SK-N-SH (cell line): ENCODE results near the gene CCKAR. TPM values are rescaled to one million over a fixed set of nuclear protein-coding genes. Genes with fewer than 3 reads are reported as not detected.

Experiments
- CTCF ChIA-PET: fragments of 300-600, 350-600 bp; formaldehyde crosslinking; extraction: SDS; loops from one replicate; lab custom pipeline; 2021; lab: Yijun Ruan, JAX
- POLR2A ChIA-PET: fragments of 350-600 bp; sonication (Branson Sonifier 250); formaldehyde crosslinking; extraction: SDS; loops from one replicate; lab custom pipeline; 2020; ENCODE audit warnings: antibody characterized with exemption, inconsistent platforms; lab: Yijun Ruan, JAX
- DNase-seq: peaks from one replicate; pipeline ENCODE4 v3.0.0; 2012
- H2AFZ ChIP-seq: fragments of 200-600 bp; sonication (generic); 2 replicates; pipeline ENCODE4 v1.8.1; 2016; ENCODE audit warnings: antibody characterized with exemption, mild to moderate bottlenecking, low read depth
- H3F3A ChIP-seq: fragments of 200-600 bp; sonication (generic); replicated peaks from 2 replicates; pipeline ENCODE3; 2016; ENCODE audit warnings: antibody characterized with exemption, mild to moderate bottlenecking; ENCODE audit not compliant: insufficient read depth
- H3K27ac ChIP-seq, 2 experiments: fragments of 200-500 bp in 1 of 2; fragments of 200-600 bp in 1 of 2; sonication (Bioruptor generic) in 1 of 2; sonication (generic), shearing (Covaris generic) in 1 of 2; 2 replicates each; pipeline versions ENCODE4 v1.5.1 to v1.6.1; 2014 to 2016; ENCODE audit warnings: low read depth in 2 of 2, inconsistent platforms in 1 of 2, low read length in 1 of 2, mild to moderate bottlenecking in 1 of 2, mixed read lengths in 1 of 2
- H3K27me3 ChIP-seq: fragments of 200-600 bp; sonication (generic), shearing (Covaris generic); 2 replicates; pipeline ENCODE4 v1.6.1; 2016; ENCODE audit warnings: mixed run types; ENCODE audit not compliant: insufficient read depth
- H3K36me3 ChIP-seq, 2 experiments: fragments of 200-500 bp in 1 of 2; fragments of 200-600 bp in 1 of 2; sonication (Bioruptor generic) in 1 of 2; sonication (generic) in 1 of 2; replicated peaks in 1 of 2; 2 replicates each; pipeline versions ENCODE3 to v1.5.1; 2014 to 2016; ENCODE audit warnings: low read length in 1 of 2, mild to moderate bottlenecking in 1 of 2; ENCODE audit not compliant: insufficient read depth in 2 of 2, control insufficient read depth in 1 of 2
- H3K4me1 ChIP-seq, 2 experiments: fragments of 200-500 bp in 1 of 2; fragments of 200-600 bp in 1 of 2; sonication (Bioruptor generic) in 1 of 2; sonication (generic), shearing (Covaris generic) in 1 of 2; 2 replicates each; pipeline versions ENCODE4 v1.5.1 to v1.6.1; 2014 to 2016; ENCODE audit warnings: low read depth in 1 of 2, low read length in 1 of 2, mixed run types in 1 of 2; ENCODE audit not compliant: insufficient read depth in 2 of 2, control insufficient read depth in 1 of 2
- H3K4me2 ChIP-seq: fragments of 200-600 bp; sonication (generic), shearing (Covaris generic); 2 replicates; pipeline ENCODE4 v1.6.1; 2017; ENCODE audit warnings: mixed run types
- H3K4me3 ChIP-seq, 2 experiments: fragments of 200-500 bp in 1 of 2; fragments of 200-600 bp in 1 of 2; sonication (Bioruptor generic) in 1 of 2; sonication (generic), shearing (Covaris generic) in 1 of 2; 2 replicates each; pipeline versions ENCODE4 v1.5.1 to v1.8.1; 2014 to 2016; ENCODE audit warnings: low read depth in 2 of 2, inconsistent platforms in 1 of 2, low read length in 1 of 2, mild to moderate bottlenecking in 1 of 2, mixed read lengths in 1 of 2, moderate library complexity in 1 of 2
- H3K79me2 ChIP-seq: fragments of 200-600 bp; sonication (generic); 2 replicates; pipeline ENCODE4 v1.8.1; 2017; ENCODE audit warnings: mild to moderate bottlenecking; ENCODE audit not compliant: insufficient read depth
- H3K9ac ChIP-seq: fragments of 200-600 bp; sonication (generic); 2 replicates; pipeline ENCODE4 v1.6.1; 2017; ENCODE audit warnings: mixed run types
- H3K9me2 ChIP-seq: fragments of 200-600 bp; sonication (generic); 2 replicates; pipeline ENCODE4 v1.6.1; 2017; ENCODE audit warnings: mixed run types
- H3K9me3 ChIP-seq: fragments of 200-600 bp; sonication (generic); 2 replicates; pipeline ENCODE4 v1.6.1; 2017; ENCODE audit warnings: mixed run types, mild to moderate bottlenecking, moderate library complexity
- H4K20me1 ChIP-seq: fragments of 200-600 bp; sonication (generic); 2 replicates; pipeline ENCODE4 v1.6.1; 2017; ENCODE audit warnings: mild to moderate bottlenecking, mixed run types; ENCODE audit not compliant: insufficient read depth
- EP300 ChIP-seq, 2 experiments: IDR thresholded peaks; 2 replicates each; pipeline versions ENCODE4 v1.4.0 to v1.6.1; 2012; ENCODE audit warnings: borderline replicate concordance in 1 of 2, low read depth in 1 of 2, low read length in 1 of 2
- MEF2A ChIP-seq: IDR thresholded peaks from 2 replicates; pipeline ENCODE4 v1.4.0; 2012; ENCODE audit warnings: low read depth, borderline replicate concordance
- MXI1 ChIP-seq: IDR thresholded peaks from 2 replicates; pipeline ENCODE4 v1.6.1; 2012; ENCODE audit warnings: mild to moderate bottlenecking, low read depth, low read length, improper control_type of control experiment
- POLR2AphosphoS5 ChIP-seq: IDR thresholded peaks from 2 replicates; pipeline ENCODE4 v1.6.1; 2012; ENCODE audit warnings: low read depth, low read length
- RAD21 ChIP-seq: IDR thresholded peaks from 2 replicates; pipeline ENCODE4 v1.6.1; 2012; ENCODE audit warnings: mild to moderate bottlenecking, low read length
- RCOR1 ChIP-seq: fragments of 150-350 bp; IDR thresholded peaks from 2 replicates; pipeline ENCODE4 v1.6.1; 2017; ENCODE audit warnings: antibody characterized with exemption, low read length
- SIN3A ChIP-seq: IDR thresholded peaks from 2 replicates; pipeline ENCODE4 v1.6.1; 2012; ENCODE audit warnings: low read depth, mild to moderate bottlenecking, low read length, moderate library complexity, borderline replicate concordance
- SMC3 ChIP-seq: IDR thresholded peaks from 2 replicates; pipeline ENCODE4 v1.6.1; 2012; ENCODE audit warnings: low read depth, low read length, improper control_type of control experiment
- TAF1 ChIP-seq: IDR thresholded peaks from 2 replicates; pipeline ENCODE4 v1.6.1; 2012; ENCODE audit warnings: low read depth, mild to moderate bottlenecking, low read length, moderate library complexity, borderline replicate concordance
- WGBS: methylation state at CpG from one replicate; pipeline ENCODE4 v1.1.6; 2017; ENCODE audit warnings: low lambda C conversion rate; 5-methylcytosine and 5-hydroxymethylcytosine counted together
- polyA plus RNA-seq, 3 experiments: library from polyadenylated mRNA; depleted of rRNA; stranded (reverse); fragments of >200 nt; gene quantifications; 2 replicates each; pipeline ENCODE4 v1.2.3, GENCODE V29; 2012
- TF ChIP-seq, protein P1 (sequence below): IDR thresholded peaks from 2 replicates; pipeline ENCODE4 v1.6.1; 2012; ENCODE audit warnings: mild to moderate bottlenecking, low read depth, low read length, moderate library complexity

The CCKAR gene
- polyA plus RNA-seq, 1 of the 3 experiments (the other 2 are of a cell fraction): not detected

DNA sequence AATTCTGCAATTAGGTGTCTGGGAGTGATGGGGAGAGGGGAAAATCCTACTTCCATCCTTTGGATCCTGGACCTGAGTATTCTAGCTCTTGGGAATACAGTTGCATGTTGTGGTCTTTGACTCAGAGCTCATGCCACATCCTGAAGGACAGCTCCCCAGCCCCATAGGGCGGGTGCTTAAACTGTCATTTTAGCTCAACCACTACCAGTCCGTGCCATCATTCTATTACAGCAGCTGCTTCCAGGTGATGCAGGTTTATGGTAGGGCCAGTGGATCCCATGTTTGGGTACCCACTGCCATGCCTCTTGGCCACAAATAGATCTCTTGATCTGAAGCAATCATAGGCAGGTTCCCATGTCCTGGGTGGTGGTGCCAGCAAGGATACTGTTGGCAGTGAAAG lies 34.7 kb downstream of the CCKAR start (continued):
- TF ChIP-seq, protein P1, sequence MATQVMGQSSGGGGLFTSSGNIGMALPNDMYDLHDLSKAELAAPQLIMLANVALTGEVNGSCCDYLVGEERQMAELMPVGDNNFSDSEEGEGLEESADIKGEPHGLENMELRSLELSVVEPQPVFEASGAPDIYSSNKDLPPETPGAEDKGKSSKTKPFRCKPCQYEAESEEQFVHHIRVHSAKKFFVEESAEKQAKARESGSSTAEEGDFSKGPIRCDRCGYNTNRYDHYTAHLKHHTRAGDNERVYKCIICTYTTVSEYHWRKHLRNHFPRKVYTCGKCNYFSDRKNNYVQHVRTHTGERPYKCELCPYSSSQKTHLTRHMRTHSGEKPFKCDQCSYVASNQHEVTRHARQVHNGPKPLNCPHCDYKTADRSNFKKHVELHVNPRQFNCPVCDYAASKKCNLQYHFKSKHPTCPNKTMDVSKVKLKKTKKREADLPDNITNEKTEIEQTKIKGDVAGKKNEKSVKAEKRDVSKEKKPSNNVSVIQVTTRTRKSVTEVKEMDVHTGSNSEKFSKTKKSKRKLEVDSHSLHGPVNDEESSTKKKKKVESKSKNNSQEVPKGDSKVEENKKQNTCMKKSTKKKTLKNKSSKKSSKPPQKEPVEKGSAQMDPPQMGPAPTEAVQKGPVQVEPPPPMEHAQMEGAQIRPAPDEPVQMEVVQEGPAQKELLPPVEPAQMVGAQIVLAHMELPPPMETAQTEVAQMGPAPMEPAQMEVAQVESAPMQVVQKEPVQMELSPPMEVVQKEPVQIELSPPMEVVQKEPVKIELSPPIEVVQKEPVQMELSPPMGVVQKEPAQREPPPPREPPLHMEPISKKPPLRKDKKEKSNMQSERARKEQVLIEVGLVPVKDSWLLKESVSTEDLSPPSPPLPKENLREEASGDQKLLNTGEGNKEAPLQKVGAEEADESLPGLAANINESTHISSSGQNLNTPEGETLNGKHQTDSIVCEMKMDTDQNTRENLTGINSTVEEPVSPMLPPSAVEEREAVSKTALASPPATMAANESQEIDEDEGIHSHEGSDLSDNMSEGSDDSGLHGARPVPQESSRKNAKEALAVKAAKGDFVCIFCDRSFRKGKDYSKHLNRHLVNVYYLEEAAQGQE: no peak
- TF ChIP-seq POLR2AphosphoS5 (no peak), MXI1 (no peak)
- TF ChIP-seq, all 33 proteins: peak for 0

DNA sequence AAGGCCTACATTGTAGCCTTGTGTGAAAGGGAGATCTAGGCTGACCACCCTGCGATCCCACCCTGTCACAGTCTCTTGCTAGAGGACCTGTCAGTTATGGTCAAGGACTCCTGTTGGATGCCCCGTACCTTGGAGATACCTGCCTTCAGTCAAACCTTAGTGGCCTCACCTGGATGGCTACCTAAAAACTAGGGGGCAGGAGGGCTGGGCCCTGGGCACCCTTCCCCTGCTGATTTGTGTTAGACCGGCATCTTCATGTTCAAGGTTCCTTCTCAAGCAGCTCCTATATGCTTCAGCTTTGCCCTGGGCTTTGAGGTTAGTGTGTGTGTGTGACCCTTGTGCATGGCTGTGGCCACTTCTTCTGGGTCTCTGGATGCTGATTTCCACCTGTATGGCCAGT lies 35.3 kb downstream of the CCKAR start:
- Histone ChIP-seq H3K4me3 (no peak overlapping the region), H4K20me1 (no peaks in the 10 kb centered on the region), H3K27ac (no peak overlapping the region)
- WGBS: 85% methylated on average over 3 of the region's 3 CpGs
- CTCF ChIA-PET: no interaction called here
- no peak for DNase-seq
- TF ChIP-seq TAF1 (no peak), SMC3 (no peak), EP300 (IDR thresholded peaks at IDR 0.05; ENCODE audit: borderline replicate concordance in 1 of 2, low read depth in 1 of 2, low read length in 1 of 2) (no peak), RAD21 (no peak), MEF2A (no peak), SIN3A (no peak)
- TF ChIP-seq, all 33 proteins: peak for 0
- POLR2A ChIA-PET: no interaction called here
- no peaks in the 10 kb centered on the region for H3K9me2 ChIP-seq
- no peaks in the 10 kb centered on the region for H3K9me3 ChIP-seq
- H3K4me2 ChIP-seq: no peak overlapping the region
- H2AFZ ChIP-seq: no peak overlapping the region
- peaks cover 0 to 14% of the 10 kb centered on the region in 2 experiments; a peak in 1 of 4 replicates for H3K4me1 ChIP-seq
- no peaks in the 10 kb centered on the region for H3F3A ChIP-seq
- no peaks in the 10 kb centered on the region for H3K27me3 ChIP-seq
- no peaks in the 10 kb centered on the region for H3K79me2 ChIP-seq
- H3K36me3 ChIP-seq: no peaks in the 10 kb centered on the region
- H3K9ac ChIP-seq: no peak overlapping the region

DNA sequence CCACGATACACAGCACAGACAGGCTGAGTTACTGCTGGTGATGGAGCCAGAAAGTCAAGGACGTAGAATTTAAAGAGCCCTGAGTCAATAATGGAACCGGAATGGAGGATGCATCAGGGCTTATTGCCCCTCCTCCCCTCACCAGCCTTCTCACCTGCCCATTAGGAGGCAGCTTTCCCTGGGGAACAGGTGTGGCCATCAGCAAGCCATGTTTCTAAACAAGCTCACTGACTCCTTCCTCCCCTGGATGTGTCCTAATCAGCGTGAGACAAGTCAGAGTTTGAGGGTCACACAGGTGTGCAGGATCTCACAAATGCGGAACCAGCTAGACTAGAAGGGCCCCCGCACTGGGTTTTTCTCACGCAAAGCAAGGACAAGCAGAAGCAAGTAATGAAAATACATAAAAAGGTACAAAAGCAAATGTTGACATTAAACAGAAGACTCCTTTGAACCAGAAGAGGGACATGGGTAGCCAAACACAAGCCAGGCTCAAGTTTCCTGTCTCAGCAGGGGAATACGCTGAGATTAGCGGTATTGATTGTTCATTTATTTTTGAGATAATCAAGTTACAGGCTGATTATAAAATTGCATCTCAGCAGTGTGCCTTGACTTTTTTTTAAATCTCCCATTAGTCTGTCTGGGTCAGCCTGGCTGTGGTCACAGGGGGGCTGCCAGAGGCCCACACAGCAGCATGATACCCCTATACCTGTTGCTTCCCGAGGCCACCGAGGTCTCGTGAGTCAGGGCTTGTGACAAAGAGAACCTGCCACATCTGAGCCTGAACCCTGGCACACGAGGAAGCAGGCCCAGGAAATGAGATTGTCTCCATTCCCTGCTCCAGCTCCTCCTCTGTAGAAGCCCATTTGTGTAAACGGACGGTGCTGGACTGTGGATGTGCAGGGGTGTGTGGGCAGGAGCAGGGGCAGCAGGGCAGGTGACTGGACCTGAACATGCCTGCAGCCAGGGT lies 37.4 kb downstream of the CCKAR start:
- CTCF ChIA-PET: interaction anchor here (1.2 to 1.7 kb wide), 4 partner anchors 24 to 122 kb away, joined by 3 to 4 read pairs (median 4); no protein-coding TSS in a partner anchor
- H3K79me2 ChIP-seq: no peaks in the 10 kb centered on the region
- WGBS: 78% methylated on average over 10 of the region's 15 CpGs

More for the DNA sequence above, 37.4 kb downstream of the CCKAR start:
- Histone ChIP-seq H3K9me3 (no peaks in the 10 kb centered on the region), H3K27me3 (no peaks in the 10 kb centered on the region), H3K4me3 (no peak overlapping the region), H4K20me1 (no peaks in the 10 kb centered on the region), H3K4me2 (no peak overlapping the region), H3K9ac (no peak overlapping the region), H3K27ac (peak overlapping the region in 1 of 2 experiments; percentile 31; a peak in 1 of 4 replicates), H3F3A (no peaks in the 10 kb centered on the region), H3K4me1 (peaks cover 0 to 14% of the 10 kb centered on the region in 2 experiments; a peak in 1 of 4 replicates), H2AFZ (no peak overlapping the region), H3K36me3 (no peaks in the 10 kb centered on the region), H3K9me2 (no peaks in the 10 kb centered on the region)
- TF ChIP-seq RCOR1 (0 out of 2 replicates have a peak, but pooled peaks have one; percentile 13), SIN3A (no peak)
- POLR2A ChIA-PET: no interaction called here
- peak; percentile 32 for DNase-seq
